Measurements from ENCODE around the gene SYAP1. TPM values are rescaled to one million over a fixed set of nuclear protein-coding genes. Genes with fewer than 3 reads are reported as not detected.
A peak's percentile ranks its signal among the peaks of the same experiment; 100 is the strongest.

Gene SYAP1
- polyA plus RNA-seq: 19.8 TPM

- Mint-ChIP-seq H3K36me3 (no peaks in the 10 kb centered on the region), H3K4me1 (peaks cover 16 to 33% (median 28%) of the 10 kb centered on the region in 3 donors), H3K27ac (peak within 1 kb of the TSS; percentile 98 to 99 (median 98)), H3K4me3 (peak within 1 kb of the TSS; percentile 97 to 99 (median 98)), H3K9me3 (no peaks in the 10 kb centered on the region), H3K27me3 (peaks cover under 1% of the 10 kb centered on the region)
Observed at GRCh38 chrX:16719334-16720084, at the start of gene SYAP1. TSS of gene SYAP1 (plus strand) at chrX:16719612. CDS start at chrX:16719725, 113 bp downstream.

GRCh38 chrX:16671005-16671404 is 48.4 kb upstream of the SYAP1 start:
- Mint-ChIP-seq H3K36me3 (peaks cover 2% of the 10 kb centered on the region), H3K4me1 (peaks cover 0 to 1% (median 0%) of the 10 kb centered on the region in 3 donors)

GRCh38 chrX:16678689-16679088 is 40.7 kb upstream of the SYAP1 start:
- Mint-ChIP-seq H3K27ac (no peak overlapping the region), H3K4me3 (no peak overlapping the region), H3K4me1 (no peaks in the 10 kb centered on the region), H3K27me3 (no peaks in the 10 kb centered on the region), H3K9me3 (no peaks in the 10 kb centered on the region), H3K36me3 (peaks cover 4% of the 10 kb centered on the region)

More at GRCh38 chrX:16671005-16671404, 48.4 kb upstream of the SYAP1 start:
- no peaks in the 10 kb centered on the region for H3K27me3 Mint-ChIP-seq
- H3K9me3 Mint-ChIP-seq: no peaks in the 10 kb centered on the region
- H3K4me3 Mint-ChIP-seq: no peak overlapping the region
- H3K27ac Mint-ChIP-seq: no peak overlapping the region

GRCh38 chrX:16683007-16683664 is 36.3 kb upstream of the SYAP1 start:
- Mint-ChIP-seq H3K9me3 (no peaks in the 10 kb centered on the region), H3K4me3 (no peak overlapping the region), H3K36me3 (peaks cover 5% of the 10 kb centered on the region), H3K27ac (no peak overlapping the region), H3K4me1 (no peaks in the 10 kb centered on the region), H3K27me3 (no peaks in the 10 kb centered on the region)

GRCh38 chrX:16687514-16687913 is 31.9 kb upstream of the SYAP1 start:
- H3K27ac Mint-ChIP-seq: no peak overlapping the region
- no peaks in the 10 kb centered on the region for H3K9me3 Mint-ChIP-seq
- no peaks in the 10 kb centered on the region for H3K27me3 Mint-ChIP-seq
- no peaks in the 10 kb centered on the region for H3K4me1 Mint-ChIP-seq
- no peak overlapping the region for H3K4me3 Mint-ChIP-seq
- peaks cover 7% of the 10 kb centered on the region for H3K36me3 Mint-ChIP-seq

- Mint-ChIP-seq H3K27ac (peak overlapping the region in 1 of 3 donors; percentile 67), H3K36me3 (peaks cover 3% of the 10 kb centered on the region), H3K9me3 (no peaks in the 10 kb centered on the region), H3K27me3 (peaks cover 2% of the 10 kb centered on the region), H3K4me1 (peaks cover 0 to 2% (median 2%) of the 10 kb centered on the region in 3 donors), H3K4me3 (no peak overlapping the region)
Observed at GRCh38 chrX:16695079-16695676, 24.2 kb upstream of the SYAP1 start.

GRCh38 chrX:16696956-16697355 is 22.5 kb upstream of the SYAP1 start:
- H3K4me1 Mint-ChIP-seq: peaks cover 0 to 2% (median 2%) of the 10 kb centered on the region in 3 donors
- H3K9me3 Mint-ChIP-seq: no peaks in the 10 kb centered on the region
- H3K4me3 Mint-ChIP-seq: no peak overlapping the region
- peaks cover 3% of the 10 kb centered on the region for H3K36me3 Mint-ChIP-seq
- H3K27ac Mint-ChIP-seq: no peak overlapping the region
- H3K27me3 Mint-ChIP-seq: peaks cover 2% of the 10 kb centered on the region

GRCh38 chrX:16699389-16699788 is 20.0 kb upstream of the SYAP1 start:
- Mint-ChIP-seq H3K36me3 (no peaks in the 10 kb centered on the region), H3K4me3 (no peak overlapping the region), H3K27me3 (peaks cover 3% of the 10 kb centered on the region), H3K9me3 (no peaks in the 10 kb centered on the region), H3K4me1 (peaks cover 3 to 4% (median 4%) of the 10 kb centered on the region in 3 donors), H3K27ac (no peak overlapping the region)

- H3K36me3 Mint-ChIP-seq: no peaks in the 10 kb centered on the region
- H3K9me3 Mint-ChIP-seq: no peaks in the 10 kb centered on the region
- H3K27me3 Mint-ChIP-seq: peaks cover 4% of the 10 kb centered on the region
- H3K27ac Mint-ChIP-seq: no peak overlapping the region
- no peak overlapping the region for H3K4me3 Mint-ChIP-seq
- peaks cover 4 to 6% (median 5%) of the 10 kb centered on the region in 3 donors for H3K4me1 Mint-ChIP-seq
Observed at GRCh38 chrX:16700734-16701133, 18.7 kb upstream of the SYAP1 start.

- H3K27me3 Mint-ChIP-seq: peaks cover 5% of the 10 kb centered on the region
- H3K4me1 Mint-ChIP-seq: peaks cover 4 to 6% (median 5%) of the 10 kb centered on the region in 3 donors
- no peak overlapping the region for H3K4me3 Mint-ChIP-seq
- H3K27ac Mint-ChIP-seq: no peak overlapping the region
- H3K9me3 Mint-ChIP-seq: no peaks in the 10 kb centered on the region
- no peaks in the 10 kb centered on the region for H3K36me3 Mint-ChIP-seq
Observed at GRCh38 chrX:16702700-16703599, 16.5 kb upstream of the SYAP1 start.

GRCh38 chrX:16705370-16705769 is 14.0 kb upstream of the SYAP1 start:
- Mint-ChIP-seq H3K27ac (no peak overlapping the region), H3K4me1 (peaks cover 4 to 12% (median 10%) of the 10 kb centered on the region in 3 donors), H3K4me3 (no peak overlapping the region), H3K27me3 (peaks cover 6% of the 10 kb centered on the region), H3K36me3 (no peaks in the 10 kb centered on the region), H3K9me3 (no peaks in the 10 kb centered on the region)

- H3K9me3 Mint-ChIP-seq: no peaks in the 10 kb centered on the region
- peak overlapping the region in 1 of 3 donors; percentile 88 for H3K27ac Mint-ChIP-seq
- H3K27me3 Mint-ChIP-seq: peaks cover 22% of the 10 kb centered on the region
- H3K36me3 Mint-ChIP-seq: no peaks in the 10 kb centered on the region
- H3K4me3 Mint-ChIP-seq: no peak overlapping the region
- H3K4me1 Mint-ChIP-seq: peaks cover 10 to 25% (median 23%) of the 10 kb centered on the region in 3 donors
Observed at GRCh38 chrX:16708016-16708415, 11.4 kb upstream of the SYAP1 start.

GRCh38 chrX:16711219-16711811 is 8.1 kb upstream of the SYAP1 start:
- Mint-ChIP-seq H3K4me3 (peak overlapping the region; percentile 65 to 91 (median 82)), H3K4me1 (peaks cover 7 to 19% (median 18%) of the 10 kb centered on the region in 3 donors)

GRCh38 chrX:16711893-16712547 is 7.4 kb upstream of the SYAP1 start:
- Mint-ChIP-seq H3K4me1 (peaks cover 7 to 19% (median 18%) of the 10 kb centered on the region in 3 donors), H3K36me3 (no peaks in the 10 kb centered on the region), H3K27ac (peak overlapping the region in 1 of 3 donors; percentile 60), H3K27me3 (peaks cover 26% of the 10 kb centered on the region), H3K4me3 (peak overlapping the region; percentile 86 to 96 (median 91)), H3K9me3 (no peaks in the 10 kb centered on the region)

More at GRCh38 chrX:16711219-16711811, 8.1 kb upstream of the SYAP1 start:
- Mint-ChIP-seq H3K27ac (peak overlapping the region; percentile 13 to 87 (median 18)), H3K27me3 (peaks cover 26% of the 10 kb centered on the region), H3K9me3 (no peaks in the 10 kb centered on the region), H3K36me3 (no peaks in the 10 kb centered on the region)
